NCI-H187 treated with DMSO at 0.1 percent for 48 hours (cell line): ENCODE measurements around the gene MAP7D3.
"Not testable (repeated sequence)": the region's sequence is repeated elsewhere in the genome, so short reads cannot be mapped to it uniquely, and the experiment has no call there.

ENCODE experiments used
- DNase-seq: peaks from one replicate; lab custom pipeline; 2025; lab: John Stamatoyannopoulos, UW

The MAP7D3 gene

GRCh38 chrX:136251041-136251991, at the start of gene MAP7D3:
Gene MAP7D3 (minus strand): TSS chrX:136251400. CDS start chrX:136251358, 42 bp downstream.
- no peak for DNase-seq

- not testable (repeated sequence) for DNase-seq
Measured at GRCh38 chrX:136300721-136301120, 49.5 kb upstream of the MAP7D3 start, which contains the start of gene ADGRG4. Gene ADGRG4 (plus strand): TSS chrX:136300963. CDS start chrX:136308778, 7,815 bp downstream.

- no peak for DNase-seq
Measured at GRCh38 chrX:136295380-136295779, 44.2 kb upstream of the MAP7D3 start.

- no peak for DNase-seq
Measured at GRCh38 chrX:136292656-136293055, 41.5 kb upstream of the MAP7D3 start.

GRCh38 chrX:136291824-136292223, 40.6 kb upstream of the MAP7D3 start:
- no peak for DNase-seq

GRCh38 chrX:136286375-136286774, 35.2 kb upstream of the MAP7D3 start:
- DNase-seq: not testable (repeated sequence)

- no peak for DNase-seq
Measured at GRCh38 chrX:136275553-136275952, 24.4 kb upstream of the MAP7D3 start.

- DNase-seq: no peak
Measured at GRCh38 chrX:136273986-136274385, 22.8 kb upstream of the MAP7D3 start.

- DNase-seq: no peak
Measured at GRCh38 chrX:136272325-136272724, 21.1 kb upstream of the MAP7D3 start.

GRCh38 chrX:136271300-136271699, 20.1 kb upstream of the MAP7D3 start:
- DNase-seq: no peak

- no peak for DNase-seq
Measured at GRCh38 chrX:136269921-136270320, 18.7 kb upstream of the MAP7D3 start.

GRCh38 chrX:136268051-136269048, 17.1 kb upstream of the MAP7D3 start:
- no peak for DNase-seq

GRCh38 chrX:136266828-136267227, 15.6 kb upstream of the MAP7D3 start:
- no peak for DNase-seq

GRCh38 chrX:136262812-136263315, 11.7 kb upstream of the MAP7D3 start:
- no peak for DNase-seq

- DNase-seq: no peak
Measured at GRCh38 chrX:136262243-136262642, 11.0 kb upstream of the MAP7D3 start.

- no peak for DNase-seq
Measured at GRCh38 chrX:136261321-136261720, 10.1 kb upstream of the MAP7D3 start.

- DNase-seq: no peak
Measured at GRCh38 chrX:136260776-136261175, 9.6 kb upstream of the MAP7D3 start.

- no peak for DNase-seq
Measured at GRCh38 chrX:136259543-136259942, 8.3 kb upstream of the MAP7D3 start.

- no peak for DNase-seq
Measured at GRCh38 chrX:136258951-136259350, 7.8 kb upstream of the MAP7D3 start.

- no peak for DNase-seq
Measured at GRCh38 chrX:136256026-136256425, 4.8 kb upstream of the MAP7D3 start.

GRCh38 chrX:136255541-136255940, 4.3 kb upstream of the MAP7D3 start:
- no peak for DNase-seq
